NCI-H345 treated with DMSO at 0.1 percent for 48 hours (cell line): Measurements from ENCODE around the gene GP1BB.

Experiments used
- DNase-seq: peaks from one replicate; lab custom pipeline; 2025; ENCODE audit not compliant: unreplicated experiment; lab: John Stamatoyannopoulos, UW

Gene GP1BB

DNA sequence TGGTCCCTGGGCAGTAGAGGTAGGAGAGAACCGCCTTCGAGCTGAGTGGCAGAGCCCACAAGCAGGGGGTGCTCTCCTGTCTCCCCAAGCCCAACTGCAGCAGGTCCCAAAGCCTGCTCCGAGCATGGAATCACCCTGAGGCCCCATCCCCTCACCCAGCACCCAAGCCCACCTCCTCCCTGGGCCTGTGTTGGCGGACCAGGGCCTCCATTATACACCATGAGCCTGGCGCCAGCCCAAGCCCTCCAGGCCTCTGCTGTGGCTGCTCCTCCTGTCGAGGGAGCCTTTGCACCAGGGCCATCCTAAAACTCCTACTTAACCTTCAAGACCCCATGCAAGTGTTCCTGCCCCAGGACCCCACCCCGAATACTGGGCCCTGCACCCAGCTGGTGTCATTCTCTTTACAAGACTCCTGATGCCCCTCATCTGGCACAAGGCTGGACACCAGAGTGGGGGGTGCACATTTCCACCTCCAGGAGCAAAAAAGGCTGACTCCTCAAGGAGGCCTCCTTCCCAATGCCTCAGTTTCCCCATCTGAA, 16.6 kb downstream of the GP1BB start:
- DNase-seq: no peak

DNA sequence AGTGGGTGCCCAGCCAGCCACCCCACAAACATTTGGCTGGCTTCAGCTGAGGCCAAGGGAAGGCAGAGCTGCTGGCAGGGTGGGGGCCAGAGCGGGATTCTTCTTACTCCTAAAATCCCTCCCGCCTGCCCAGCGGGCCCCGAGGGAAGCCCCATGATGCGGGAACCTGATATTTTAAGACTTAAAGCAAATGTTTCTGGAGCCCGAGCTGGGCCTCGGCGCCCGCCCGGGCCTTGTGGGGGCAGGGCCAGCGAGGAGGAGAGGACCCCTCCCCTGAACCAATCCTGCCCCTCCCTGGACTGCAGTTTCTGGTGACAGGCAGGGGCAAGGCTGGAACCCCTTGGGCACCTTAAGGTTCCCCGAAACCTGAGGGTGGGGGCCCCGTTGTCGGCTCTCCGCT, 17.2 kb downstream of the GP1BB start:
- DNase-seq: no peak

DNA sequence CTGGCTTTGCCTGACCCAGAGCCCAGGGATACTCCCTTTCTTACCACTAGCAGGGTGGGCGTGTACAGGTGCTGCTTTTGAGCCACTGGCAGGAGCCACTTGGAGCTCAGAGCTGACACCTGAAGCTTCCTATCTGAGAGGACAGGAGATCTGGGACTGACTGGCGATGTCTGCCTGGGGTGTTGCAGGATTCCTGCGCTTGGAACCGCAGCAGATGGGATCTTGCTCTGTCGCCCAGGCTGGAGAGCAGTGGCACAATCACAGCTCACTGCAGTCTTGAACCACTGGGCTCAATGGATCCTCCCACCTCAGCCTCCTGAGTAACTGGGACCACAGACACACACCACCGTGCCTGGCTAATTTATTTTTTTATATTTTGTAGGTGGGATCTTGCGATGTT, 17.7 kb downstream of the GP1BB start:
- DNase-seq: no peak

DNA sequence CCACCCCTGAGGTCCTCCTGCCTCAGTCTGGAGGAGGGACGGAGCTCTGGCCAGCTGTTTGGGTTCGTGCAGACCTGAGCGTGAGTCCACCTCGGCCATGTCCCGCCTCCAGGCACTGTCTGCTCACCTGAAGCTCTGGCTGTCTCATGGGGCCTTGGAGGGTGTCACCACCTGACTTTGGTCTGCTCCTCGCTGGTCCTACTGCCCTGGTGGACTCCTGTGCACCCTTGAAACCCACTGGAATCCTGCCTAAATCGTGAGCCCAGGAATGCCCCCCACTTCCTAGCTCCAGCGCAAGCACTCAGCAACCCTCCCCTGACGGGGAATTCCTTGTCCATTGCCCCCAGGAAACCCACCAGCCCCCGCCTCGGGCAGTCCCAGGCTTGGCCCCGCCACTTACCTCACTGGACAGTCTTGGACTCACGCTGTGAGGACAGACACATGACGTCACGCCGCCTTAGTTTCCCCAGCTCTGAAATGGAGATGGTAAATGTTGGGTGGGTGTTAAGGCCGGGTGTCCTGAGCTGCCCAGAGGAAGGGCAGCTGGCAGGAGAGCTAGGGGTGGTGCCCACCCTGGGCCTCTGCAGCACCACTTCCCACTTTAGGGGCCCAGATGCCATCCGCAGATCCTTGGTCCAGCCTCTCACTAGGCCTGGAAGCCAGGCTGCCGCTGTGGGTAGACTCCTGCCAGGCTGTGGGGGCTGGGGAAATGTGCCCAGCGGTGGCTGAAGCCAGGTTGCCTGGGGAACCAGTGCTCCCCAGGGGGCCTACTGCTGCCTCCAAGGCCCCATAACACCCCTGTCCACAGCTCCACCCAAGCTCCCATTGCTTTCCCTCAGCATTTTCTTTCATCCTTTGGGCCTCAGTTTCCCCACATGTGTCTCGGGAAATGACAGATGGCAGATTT, 19.1 kb downstream of the GP1BB start:
- DNase-seq: no peak

DNA sequence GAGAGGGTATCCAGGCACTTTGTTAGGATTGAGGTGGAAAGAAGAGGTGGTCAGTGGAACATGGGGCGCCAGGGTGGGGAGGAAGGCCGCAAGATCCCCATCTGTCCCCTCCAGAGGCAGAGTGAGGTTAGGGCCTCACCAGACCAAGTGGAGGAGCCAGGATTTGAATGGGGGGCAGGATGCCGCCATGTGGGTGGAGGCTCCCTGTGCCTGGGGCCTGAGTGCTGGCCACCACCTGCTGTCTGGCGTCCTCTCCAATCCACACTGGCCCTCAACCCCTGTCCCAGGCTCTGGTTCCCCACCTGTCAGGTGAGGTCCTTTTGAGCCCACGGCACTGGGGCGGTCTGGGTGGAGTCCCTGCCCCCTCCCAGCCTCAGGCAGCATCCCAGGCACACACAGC, 19.7 kb downstream of the GP1BB start:
- DNase-seq: no peak

DNA sequence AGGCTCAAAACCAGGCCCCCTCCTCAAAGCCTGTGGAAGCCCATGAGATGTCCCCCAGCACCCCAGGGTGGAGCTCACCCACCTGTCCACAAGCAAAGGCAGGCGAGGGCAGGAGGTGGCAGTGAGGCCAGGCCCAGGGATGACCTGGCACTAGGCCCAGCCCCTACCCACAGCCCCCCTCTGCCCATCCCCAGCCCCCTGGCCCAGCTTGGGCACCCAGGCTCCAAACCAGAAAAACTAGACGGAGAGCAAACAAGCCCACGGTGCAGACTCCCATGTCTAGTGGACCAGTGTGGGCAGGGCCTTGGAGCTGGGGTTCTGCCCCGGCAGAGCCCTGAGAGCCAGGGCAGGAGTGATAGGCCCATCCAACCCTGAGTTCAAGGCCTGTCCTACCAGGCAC, 20.3 kb downstream of the GP1BB start:
- no peak for DNase-seq

DNA sequence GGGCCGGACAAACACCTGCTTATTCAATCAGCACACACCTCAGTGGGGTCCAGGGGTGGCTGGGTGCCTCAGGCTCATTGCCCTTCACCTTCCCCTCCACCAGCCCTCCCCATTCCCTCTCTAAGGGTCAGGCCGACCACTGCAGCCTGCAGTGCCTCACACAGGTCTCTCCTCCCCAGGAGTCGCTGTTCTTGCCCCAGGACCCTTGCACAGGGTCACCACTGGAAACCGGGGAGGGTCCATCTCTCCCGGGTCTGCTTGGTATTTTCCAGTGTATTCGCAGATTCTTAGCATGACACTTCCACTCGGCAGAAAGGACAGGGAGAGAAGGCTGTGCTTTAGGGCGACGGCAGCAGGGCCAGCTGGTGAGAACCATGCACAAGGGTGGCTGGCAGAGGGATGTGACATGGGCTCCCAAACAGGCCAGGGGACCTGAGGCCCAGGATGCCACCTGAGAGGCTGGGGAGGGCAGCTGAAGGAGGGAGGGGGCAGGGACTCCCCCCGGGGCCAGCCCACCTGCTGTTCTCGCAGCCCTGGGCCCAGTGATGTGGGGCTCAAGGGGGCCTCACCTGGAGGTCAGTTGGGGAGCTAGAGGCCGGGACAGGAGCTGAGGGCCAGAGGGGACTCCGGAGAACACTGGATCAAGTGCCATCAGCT, 21.1 kb downstream of the GP1BB start:
- DNase-seq: no peak

DNA sequence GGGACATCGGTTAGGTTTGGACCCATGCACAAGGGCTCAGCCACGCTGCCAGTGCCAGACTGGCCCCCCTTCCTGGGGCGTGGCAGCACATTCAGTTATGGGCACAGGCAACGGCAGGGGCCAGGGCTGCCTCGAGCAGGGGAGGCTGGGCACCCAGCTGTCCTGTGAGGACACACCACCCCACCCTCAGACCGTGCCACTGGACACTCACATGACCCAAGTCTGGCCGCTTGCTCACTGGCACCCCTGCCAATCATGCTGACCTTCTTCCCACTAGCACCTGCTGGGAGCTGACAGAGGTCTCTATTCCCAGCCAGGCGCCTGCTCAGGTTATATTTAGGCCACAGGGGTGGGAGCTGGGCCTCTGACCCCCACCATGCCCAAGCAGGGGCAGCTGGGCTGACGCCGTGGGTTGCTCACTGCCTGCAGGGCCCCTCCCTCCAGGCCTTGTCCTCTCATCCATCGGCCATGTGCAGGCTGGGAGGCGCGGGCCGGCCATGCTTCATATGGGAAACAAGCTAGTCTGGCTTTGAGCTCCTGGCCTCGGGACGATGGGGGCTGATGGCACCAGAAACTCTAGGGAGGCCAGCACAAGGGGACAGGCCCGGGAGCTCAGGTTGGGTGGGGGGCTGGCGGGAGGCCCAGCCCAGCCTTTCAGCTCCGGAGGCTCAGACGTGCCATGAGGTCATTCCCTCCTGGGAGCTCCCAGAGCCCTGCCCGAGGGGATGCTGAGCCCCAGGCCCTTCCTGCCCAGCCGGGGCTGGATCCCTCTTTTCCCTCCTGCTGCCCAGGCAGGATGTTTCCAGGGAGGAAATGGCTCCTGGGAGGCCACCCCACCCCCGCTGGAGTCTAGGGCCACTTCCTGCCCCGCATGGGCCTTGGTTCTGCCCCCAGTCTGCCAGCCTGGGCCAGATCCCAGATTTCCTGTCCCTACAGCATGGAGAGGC, 22.1 kb downstream of the GP1BB start:
- DNase-seq: no peak

DNA sequence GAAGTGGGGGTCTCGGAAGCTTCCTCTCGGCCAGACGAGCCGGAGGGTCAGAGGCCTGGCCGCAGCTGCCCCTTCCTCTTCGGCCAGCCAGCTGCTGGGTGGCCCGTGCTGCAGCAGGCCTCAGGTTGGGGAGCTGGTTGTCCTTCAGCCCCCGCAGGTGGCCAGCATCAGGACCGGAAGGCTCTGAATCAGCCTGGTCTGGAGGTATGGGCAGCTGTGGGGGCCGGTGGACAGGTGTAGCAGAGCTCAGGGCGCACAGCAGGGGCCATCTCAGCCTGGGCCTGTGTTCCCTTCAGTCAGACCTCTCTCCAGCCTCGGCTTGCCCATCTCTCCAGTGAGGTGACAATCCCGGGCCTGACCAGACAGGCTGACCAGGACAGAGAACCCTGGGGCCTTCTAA, 23.4 kb downstream of the GP1BB start:
- DNase-seq: no peak

DNA sequence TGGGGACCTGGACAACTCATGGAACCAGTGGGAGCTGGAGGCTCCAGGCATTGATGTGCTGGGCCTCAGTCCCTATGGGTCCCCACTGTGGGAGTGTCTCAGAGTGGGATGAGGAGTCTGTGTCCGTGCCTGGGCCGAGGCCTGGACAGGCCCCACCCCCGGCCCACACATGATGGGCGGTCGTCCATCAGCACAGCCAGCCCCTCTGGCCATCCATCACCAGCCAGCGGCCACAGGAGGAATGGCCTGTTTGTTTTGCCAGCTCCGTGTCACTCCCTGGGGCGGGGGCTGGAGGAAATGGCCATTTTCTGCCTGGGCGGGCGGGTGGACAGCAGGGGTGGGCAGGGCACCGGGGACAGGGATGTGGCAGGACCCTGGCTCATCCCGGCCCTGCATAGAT, 24.2 kb downstream of the GP1BB start:
- no peak for DNase-seq

DNA sequence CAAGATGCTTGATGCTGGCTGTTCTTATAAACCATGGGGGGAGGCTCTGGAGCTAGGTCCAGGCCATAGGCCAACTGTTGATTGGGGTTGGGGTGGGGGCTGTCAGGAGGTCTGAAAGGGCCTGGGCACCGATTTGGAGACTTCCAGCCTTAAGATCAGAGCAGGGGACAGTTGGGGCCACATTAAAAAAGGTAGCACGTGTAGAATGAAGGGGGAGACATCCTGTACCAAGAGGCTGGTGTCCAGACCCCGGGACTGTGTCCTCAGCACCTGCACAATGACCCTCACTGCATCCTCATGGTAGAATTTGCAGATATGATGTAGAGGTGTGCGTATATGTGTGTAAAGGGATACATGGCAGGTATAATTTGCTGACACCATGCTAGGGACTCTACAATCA, 24.8 kb downstream of the GP1BB start:
- DNase-seq: no peak

DNA sequence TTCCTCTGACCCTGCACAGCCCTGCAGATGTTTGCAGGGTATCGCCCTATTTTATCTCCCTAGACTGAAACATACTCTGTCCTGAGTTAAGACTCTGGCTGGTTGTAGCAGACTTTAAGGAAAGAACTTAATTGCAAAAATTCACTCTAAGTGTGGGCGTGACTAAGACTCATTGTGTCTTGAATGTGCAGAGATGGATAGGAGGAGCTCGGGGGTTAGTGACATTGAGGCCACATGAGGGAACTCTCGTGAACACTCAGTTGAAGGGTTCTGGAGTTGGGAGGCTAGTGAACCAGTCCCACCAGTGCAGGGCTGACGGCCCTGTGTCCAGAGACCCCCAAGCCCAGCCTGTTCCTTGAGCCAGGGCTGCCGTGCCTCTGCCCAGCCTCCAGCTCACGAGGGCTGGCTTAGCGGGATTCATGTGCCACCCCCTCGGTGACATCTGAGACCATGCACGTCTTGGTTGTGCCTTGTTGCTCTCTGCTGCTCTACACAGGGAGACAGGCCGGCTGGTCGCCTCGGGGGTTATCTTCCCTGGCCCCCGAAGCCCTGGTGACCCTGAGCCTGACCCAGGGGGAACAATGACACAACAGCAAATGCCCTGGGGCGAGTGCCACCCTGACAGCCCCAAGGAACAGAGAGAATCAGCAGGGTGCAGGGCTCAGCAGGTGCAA, 25.8 kb downstream of the GP1BB start:
- DNase-seq: no peak

DNA sequence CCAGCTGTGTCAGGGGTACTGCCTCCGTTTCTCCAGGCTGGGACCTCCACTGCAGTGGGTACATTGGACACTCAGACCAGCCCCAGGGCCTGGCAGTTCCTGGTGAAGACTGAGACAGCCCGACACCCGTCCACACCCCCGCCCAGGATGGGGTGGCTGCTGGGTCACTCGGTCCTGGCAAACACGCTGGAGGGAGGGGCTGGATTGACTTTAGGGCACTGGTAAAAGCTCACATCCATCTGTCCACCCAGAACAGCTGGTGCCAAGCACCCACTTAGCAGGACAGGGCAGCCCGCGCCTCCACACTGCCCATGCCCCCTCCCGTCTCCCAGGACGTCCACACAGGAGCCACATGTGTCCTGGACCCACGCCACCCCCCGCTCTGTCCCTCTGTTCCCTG, 26.5 kb downstream of the GP1BB start:
- no peak for DNase-seq

DNA sequence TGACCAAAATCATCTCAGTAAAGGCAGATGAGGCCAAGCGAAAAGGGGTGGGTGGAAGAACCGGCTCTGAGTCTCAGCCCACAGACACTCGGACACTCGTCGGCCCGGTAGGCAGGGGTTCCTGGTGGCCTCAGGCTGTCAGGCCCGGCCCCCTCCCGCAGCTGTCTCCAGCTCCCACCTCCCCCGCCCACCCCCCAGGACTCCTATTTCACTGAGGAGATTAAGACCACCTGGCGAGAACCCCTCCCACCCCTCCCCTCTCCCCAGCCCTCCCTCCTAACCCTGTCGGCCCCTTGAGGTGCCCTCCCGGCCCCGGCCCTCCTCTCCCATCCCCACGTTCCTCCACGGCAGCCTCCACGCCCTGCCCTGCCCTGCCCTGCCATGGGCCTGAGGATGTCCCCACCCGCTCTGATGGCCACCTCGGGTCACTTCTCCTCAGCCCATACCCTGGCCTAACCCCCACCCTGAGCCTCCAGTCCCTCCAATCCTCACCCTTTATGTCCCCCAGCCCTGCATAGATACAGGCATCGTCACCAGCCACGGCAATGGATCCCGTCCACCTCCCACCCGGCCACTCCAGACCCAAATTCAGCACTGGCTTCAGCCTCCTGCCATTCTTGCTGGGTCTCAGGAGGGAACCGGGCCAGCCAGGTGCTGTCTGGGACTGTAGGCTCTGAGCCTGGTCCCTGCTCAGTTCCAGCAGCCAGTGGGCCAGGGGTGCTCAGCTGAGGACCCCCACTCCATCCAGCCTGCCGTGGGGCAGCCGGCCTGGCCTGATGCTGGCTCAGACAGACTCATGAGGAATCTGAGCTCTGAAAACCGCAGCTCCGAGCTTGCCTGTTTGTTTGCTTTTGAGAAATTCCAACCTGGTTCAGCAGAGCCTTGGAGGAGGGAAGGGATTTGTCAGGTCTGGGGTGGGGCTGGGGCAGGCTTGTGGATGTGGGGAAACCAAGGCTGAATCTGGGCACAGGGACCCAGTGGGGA, 27.5 kb downstream of the GP1BB start:
- no peak for DNase-seq

DNA sequence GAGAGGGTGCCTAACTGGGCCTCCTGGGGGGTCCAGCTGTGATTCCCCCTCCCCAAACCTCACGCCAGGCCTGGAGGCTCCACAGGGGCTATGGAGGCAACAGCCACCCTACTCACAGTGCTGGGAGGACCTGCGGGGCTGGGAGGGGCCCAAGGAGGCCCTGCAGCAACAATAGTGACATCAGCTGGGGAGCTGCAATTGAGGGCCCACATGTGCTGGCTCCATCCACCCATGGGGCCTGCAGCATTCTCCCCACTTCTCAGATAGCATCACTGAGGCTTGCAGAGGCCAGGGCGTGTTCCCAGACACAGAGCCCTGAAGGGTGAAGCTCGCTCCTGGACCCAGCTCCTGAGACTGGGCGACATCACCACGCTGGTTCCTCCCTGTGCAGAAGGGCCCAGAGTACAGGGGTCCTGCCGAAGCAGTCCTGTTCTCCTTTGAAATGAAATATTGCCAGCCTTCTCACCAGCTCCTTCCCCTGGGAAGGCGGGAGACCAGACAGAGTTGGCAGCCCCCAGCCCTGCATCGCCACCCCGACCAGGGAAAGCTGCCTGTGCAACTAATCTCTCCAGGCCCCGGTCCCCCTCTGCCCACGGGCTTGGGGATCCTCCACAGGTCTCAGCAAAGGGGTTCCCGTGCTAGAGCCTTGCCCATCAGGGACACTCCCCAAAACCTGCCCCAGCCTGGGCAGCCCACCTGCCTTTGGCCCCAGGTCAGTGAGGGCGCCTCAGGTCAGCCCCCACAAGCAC, 28.3 kb downstream of the GP1BB start:
- DNase-seq: no peak

DNA sequence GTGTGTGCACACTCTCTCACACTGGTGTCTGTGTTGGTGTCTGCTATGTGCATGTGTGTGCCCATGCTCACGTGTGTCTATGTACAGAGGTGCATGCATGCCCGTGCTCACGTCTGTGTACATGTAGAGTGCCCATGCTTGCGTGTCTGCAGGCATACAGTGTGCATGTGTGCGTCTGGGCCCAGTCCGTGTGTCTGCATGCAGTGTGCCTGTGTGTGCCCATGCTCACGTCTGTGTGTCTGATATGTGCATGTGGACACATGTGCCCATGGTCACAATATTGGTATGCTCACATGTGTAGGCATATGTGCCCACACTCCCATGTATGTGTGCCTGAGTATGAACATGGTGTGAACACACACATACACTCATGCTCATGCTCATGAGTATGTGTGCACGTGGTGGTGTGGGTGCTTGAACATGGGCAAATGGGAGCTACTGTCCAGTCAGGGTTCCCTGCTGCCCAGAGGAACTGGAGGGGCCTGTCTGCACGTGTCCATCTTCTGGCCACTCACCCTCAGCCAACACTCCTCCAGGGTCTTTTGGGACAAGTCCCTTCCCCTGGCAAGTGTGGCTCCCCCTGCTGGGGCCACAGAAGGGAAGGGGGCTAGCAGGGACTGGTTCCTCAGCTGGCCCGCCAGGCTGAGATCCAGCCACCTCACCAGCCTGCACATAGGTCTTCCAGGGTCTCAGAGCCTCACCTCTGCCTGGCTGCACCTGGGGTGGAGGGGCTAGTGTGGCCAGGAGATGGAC, 29.9 kb downstream of the GP1BB start:
- no peak for DNase-seq

DNA sequence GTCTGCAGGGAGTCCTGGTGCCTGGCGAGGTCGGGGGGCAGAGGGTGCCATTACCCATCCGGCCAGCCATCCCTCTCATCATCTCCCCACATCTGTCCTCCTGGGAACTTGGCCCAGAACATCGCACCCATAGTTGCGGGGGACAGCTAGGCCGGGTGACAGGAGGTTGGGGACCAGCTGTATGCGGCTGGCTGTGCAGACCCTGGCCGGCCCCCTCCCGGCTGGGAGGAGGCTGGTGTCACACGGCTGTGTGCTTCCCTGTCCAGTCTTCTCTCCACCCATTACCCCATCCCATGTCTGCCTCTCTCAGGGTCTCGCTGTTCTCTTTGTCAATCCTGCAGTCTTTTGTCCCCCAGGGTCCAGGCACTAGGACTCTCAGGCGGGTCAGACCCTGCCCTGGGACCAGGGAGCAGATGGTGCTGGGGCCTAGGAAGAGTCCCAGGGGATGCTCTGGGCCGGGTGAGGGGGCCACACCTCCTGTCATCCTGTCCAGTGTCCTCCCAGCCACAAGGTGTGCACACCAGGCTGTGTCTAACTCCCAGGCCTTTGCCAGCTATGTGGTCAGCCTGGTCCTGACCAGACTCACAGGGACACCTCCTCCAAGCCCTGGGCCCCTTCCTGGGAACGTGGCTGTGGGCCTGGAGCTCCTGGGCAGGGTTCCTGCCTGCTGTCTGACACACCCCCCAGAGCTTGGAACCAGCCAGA, 30.8 kb downstream of the GP1BB start:
- no peak for DNase-seq
